ENCODE results near the gene RAB1A. TPM values are rescaled to one million over a fixed set of nuclear protein-coding genes. Genes with fewer than 3 reads are reported as not detected.
"Not testable (repeated sequence)": the region's sequence is repeated elsewhere in the genome, so short reads cannot be mapped to it uniquely, and the experiment has no call there.

RAB1A gene
- total and polyA plus RNA-seq, 2 of the 13 experiments (the other 11 are each of a cell fraction or from before 2014, with no cell fraction given): 206 to 226 TPM

- ATAC-seq (peak; percentile 83), FAIRE-seq (peak; percentile 85), DNase-seq (ENCODE audit: low spot score) (peak; percentile 81)
- H3K27me3 ChIP-seq (ENCODE audit: control insufficient read depth in 1 of 2, insufficient read depth in 2 of 2, low read length in 2 of 2); H4K20me1 ChIP-seq (ENCODE audit: insufficient read depth, low read length); H2AFZ ChIP-seq (ENCODE audit: low read length); H3K79me2 ChIP-seq (ENCODE audit: insufficient read depth, low read length); CTCF ChIA-PET (ENCODE audit: low intra/inter-chr PET ratio, low total read pairs); BruUV-seq (replicated peaks); H3K9ac ChIP-seq (ENCODE audit: insufficient read depth, low read depth, low read length); H3K9me3 ChIP-seq (ENCODE audit: low read length); in situ Hi-C loops (cut with HindIII; ENCODE audit: extremely low pct_ligation_motif_present, low pct_unique_long_range_greater_than_20kb); H3K36me3 ChIP-seq (replicated peaks in 1 of 2; ENCODE audit: control insufficient read depth in 1 of 2, insufficient read depth in 2 of 2, low read length in 2 of 2); TF ChIP-seq EP300 (CRISPR knock-in tag; IDR thresholded peaks at IDR 0.05; ENCODE audit: borderline replicate concordance); SOX6 (IDR thresholded peaks at IDR 0.05): not testable (repeated sequence)
- H3K4me3 ChIP-seq (replicated peaks in 1 of 3; ENCODE audit: insufficient read depth in 1 of 3, low read depth in 2 of 3, low read length in 3 of 3): peak overlapping the region in 2 of 3 experiments; percentile 20 to 32; a peak in 3 of 6 replicates
- POLR2A ChIA-PET: interaction anchor here (0.7 to 1.0 kb wide), 3 partner anchors 15 to 57 kb away, joined by 3 to 4 read pairs (median 4); partner anchors contain the start of gene ACTR2
- 47% methylated on average over 14 of the region's 14 CpGs for WGBS (ENCODE audit: low lambda C conversion rate)
- peak overlapping the region; percentile 71 for H3K4me2 ChIP-seq (ENCODE audit: low read depth, low read length)
- intact Hi-C loops (cut with micrococcal nuclease; ENCODE audit: unreplicated experiment): loop anchor here (2.0 to 5.0 kb wide), 3 partner anchors 16 to 56 kb away; partner anchors contain the start of genes ACTR2 and RAB1A
- H3K27ac ChIP-seq (ENCODE audit: extremely low read length, insufficient read depth, low read length): peak overlapping the region; percentile 10
- H3K4me1 ChIP-seq (ENCODE audit: insufficient read depth, low read length): peaks cover 60% of the 10 kb centered on the region
- TF ChIP-seq EP300 (IDR thresholded peaks at IDR 0.05; ENCODE audit: low read depth in 2 of 2, low read length in 2 of 2): 0 out of 4 replicates have a peak, but pooled peaks of 1 of the 2 experiments have one; percentile 6
- peak; percentile 23; the same call in 1 of the 2 replicates for TF ChIP-seq THAP11 (CRISPR knock-in tag; IDR thresholded peaks at IDR 0.05)
- TF ChIP-seq SSRP1 (CRISPR knock-in tag; IDR thresholded peaks at IDR 0.05): 0 out of 2 replicates have a peak, but pooled peaks have one; percentile 56
- TF ChIP-seq SOX6 (CRISPR knock-in tag; IDR thresholded peaks at IDR 0.05): peak; percentile 64
- TF ChIP-seq, protein P1, sequence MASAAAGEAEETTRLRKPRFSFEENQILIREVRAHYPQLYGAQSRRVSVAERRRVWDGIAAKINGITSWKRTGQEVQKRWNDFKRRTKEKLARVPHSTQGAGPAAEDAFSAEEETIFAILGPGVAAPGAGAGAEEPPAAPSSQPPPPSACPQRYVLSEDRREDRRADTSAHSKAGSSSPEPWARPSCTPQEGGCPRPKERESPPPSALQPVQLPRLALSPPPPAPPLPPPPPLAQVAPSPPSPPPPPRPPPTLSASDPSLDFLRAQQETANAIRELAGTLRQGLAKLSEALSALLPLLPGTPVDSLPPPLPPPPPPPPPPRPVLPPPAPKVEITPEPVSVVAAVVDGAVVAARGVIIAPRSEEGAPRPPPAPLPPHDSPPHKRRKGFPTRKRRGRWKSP (CRISPR knock-in tag; IDR thresholded peaks at IDR 0.05): peak; percentile 80
- TF ChIP-seq TEAD3 (CRISPR knock-in tag; optimal IDR thresholded peaks at IDR 0.05; ENCODE audit: borderline replicate concordance): peak; percentile 29
- peak; percentile 49; the same call in 1 of the 2 replicates for TF ChIP-seq MED1 (CRISPR knock-in tag; IDR thresholded peaks at IDR 0.05)
- TF ChIP-seq ISL2 (CRISPR knock-in tag; IDR thresholded peaks at IDR 0.05): peak; percentile 70; the same call in 1 of the 2 replicates
- TF ChIP-seq, protein P2, sequence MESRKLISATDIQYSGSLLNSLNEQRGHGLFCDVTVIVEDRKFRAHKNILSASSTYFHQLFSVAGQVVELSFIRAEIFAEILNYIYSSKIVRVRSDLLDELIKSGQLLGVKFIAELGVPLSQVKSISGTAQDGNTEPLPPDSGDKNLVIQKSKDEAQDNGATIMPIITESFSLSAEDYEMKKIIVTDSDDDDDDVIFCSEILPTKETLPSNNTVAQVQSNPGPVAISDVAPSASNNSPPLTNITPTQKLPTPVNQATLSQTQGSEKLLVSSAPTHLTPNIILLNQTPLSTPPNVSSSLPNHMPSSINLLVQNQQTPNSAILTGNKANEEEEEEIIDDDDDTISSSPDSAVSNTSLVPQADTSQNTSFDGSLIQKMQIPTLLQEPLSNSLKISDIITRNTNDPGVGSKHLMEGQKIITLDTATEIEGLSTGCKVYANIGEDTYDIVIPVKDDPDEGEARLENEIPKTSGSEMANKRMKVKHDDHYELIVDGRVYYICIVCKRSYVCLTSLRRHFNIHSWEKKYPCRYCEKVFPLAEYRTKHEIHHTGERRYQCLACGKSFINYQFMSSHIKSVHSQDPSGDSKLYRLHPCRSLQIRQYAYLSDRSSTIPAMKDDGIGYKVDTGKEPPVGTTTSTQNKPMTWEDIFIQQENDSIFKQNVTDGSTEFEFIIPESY (CRISPR knock-in tag; IDR thresholded peaks at IDR 0.05): peak; percentile 25; the same call in 1 of the 2 replicates
- TF ChIP-seq, protein P3, sequence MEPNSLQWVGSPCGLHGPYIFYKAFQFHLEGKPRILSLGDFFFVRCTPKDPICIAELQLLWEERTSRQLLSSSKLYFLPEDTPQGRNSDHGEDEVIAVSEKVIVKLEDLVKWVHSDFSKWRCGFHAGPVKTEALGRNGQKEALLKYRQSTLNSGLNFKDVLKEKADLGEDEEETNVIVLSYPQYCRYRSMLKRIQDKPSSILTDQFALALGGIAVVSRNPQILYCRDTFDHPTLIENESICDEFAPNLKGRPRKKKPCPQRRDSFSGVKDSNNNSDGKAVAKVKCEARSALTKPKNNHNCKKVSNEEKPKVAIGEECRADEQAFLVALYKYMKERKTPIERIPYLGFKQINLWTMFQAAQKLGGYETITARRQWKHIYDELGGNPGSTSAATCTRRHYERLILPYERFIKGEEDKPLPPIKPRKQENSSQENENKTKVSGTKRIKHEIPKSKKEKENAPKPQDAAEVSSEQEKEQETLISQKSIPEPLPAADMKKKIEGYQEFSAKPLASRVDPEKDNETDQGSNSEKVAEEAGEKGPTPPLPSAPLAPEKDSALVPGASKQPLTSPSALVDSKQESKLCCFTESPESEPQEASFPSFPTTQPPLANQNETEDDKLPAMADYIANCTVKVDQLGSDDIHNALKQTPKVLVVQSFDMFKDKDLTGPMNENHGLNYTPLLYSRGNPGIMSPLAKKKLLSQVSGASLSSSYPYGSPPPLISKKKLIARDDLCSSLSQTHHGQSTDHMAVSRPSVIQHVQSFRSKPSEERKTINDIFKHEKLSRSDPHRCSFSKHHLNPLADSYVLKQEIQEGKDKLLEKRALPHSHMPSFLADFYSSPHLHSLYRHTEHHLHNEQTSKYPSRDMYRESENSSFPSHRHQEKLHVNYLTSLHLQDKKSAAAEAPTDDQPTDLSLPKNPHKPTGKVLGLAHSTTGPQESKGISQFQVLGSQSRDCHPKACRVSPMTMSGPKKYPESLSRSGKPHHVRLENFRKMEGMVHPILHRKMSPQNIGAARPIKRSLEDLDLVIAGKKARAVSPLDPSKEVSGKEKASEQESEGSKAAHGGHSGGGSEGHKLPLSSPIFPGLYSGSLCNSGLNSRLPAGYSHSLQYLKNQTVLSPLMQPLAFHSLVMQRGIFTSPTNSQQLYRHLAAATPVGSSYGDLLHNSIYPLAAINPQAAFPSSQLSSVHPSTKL (CRISPR knock-in tag; IDR thresholded peaks at IDR 0.05): peak; percentile 68
- TF ChIP-seq NR2C2 (CRISPR knock-in tag; IDR thresholded peaks at IDR 0.05; ENCODE audit: borderline replicate concordance): 0 out of 2 replicates have a peak, but pooled peaks have one; percentile 15
- 0 out of 2 replicates have a peak, but pooled peaks have one; percentile 19 for TF ChIP-seq HDAC1 (CRISPR knock-in tag; IDR thresholded peaks at IDR 0.05)
- peak; percentile 43; the same call in 1 of the 2 replicates for TF ChIP-seq ELF3 (CRISPR knock-in tag; IDR thresholded peaks at IDR 0.05)
- TF ChIP-seq GATAD2A (CRISPR knock-in tag; IDR thresholded peaks at IDR 0.05): peak; percentile 68
- 0 out of 2 replicates have a peak, but pooled peaks have one; percentile 26 for TF ChIP-seq POGZ (CRISPR knock-in tag; IDR thresholded peaks at IDR 0.05)
- 0 out of 2 replicates have a peak, but pooled peaks have one; percentile 42 for TF ChIP-seq HOXA5 (CRISPR knock-in tag; IDR thresholded peaks at IDR 0.05)
Measured at GRCh38 chr2:65170611-65171477, 40.9 kb upstream of the RAB1A start.
